ENCODE measurements around the gene E2F1. TPM values are rescaled to one million over a fixed set of nuclear protein-coding genes. Genes with fewer than 3 reads are reported as not detected.

Gene E2F1
- total and polyA plus RNA-seq, 2 experiments from 2014 or later, result 12.1 to 42.6 TPM

DNA sequence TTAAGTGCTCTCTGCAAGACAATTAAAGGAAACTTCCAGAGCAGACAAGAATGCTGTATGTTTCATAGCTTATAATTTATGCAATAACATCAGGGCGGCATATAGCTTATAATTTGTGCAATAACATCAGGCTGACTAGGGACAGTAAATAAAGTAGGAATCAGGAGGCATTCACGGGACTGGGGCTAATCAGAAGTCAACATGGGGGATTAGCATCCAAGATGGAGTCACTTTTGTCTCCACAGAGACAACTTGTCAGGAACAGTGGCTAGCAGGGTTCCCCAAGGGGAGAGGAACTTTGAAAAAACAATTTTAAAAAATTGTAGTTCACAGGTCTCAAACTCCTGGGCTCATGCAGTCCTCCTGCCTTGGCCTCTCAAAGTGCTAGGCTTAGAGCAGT, 42.3 kb upstream of the E2F1 start:
- Histone ChIP-seq H3K27ac (ENCODE audit: low read depth) (no peak overlapping the region), H3K4me2 (no peak overlapping the region), H2AFZ (no peak overlapping the region), H3K4me3 (no peak overlapping the region), H3K36me3 (ENCODE audit: insufficient read depth) (no peaks in the 10 kb centered on the region), H3K27me3 (ENCODE audit: insufficient read depth) (no peaks in the 10 kb centered on the region), H3K4me1 (ENCODE audit: insufficient read depth) (peaks cover 8% of the 10 kb centered on the region; the same call in 1 of the 2 replicates), H4K20me1 (replicated peaks; ENCODE audit: insufficient read depth) (no peaks in the 10 kb centered on the region), H3F3A (replicated peaks; ENCODE audit: low read depth) (peaks cover 6% of the 10 kb centered on the region; the same call in 1 of the 2 replicates), H3K9me2 (ENCODE audit: insufficient read depth) (no peaks in the 10 kb centered on the region), H3K79me2 (replicated peaks; ENCODE audit: insufficient read depth) (no peaks in the 10 kb centered on the region)
- no peak for ATAC-seq
- TF ChIP-seq STAT1 (IDR thresholded peaks at IDR 0.05; ENCODE audit: unreplicated experiment) (no peak), CTCF (conservative IDR thresholded peaks at IDR 0.05; ENCODE audit: low read depth in 2 of 2) (no peak), POLR2AphosphoS5 (IDR thresholded peaks at IDR 0.05; ENCODE audit: low read depth) (no peak), EZH2 (IDR thresholded peaks at IDR 0.05; ENCODE audit: low read depth, unreplicated experiment) (no peak), JUNB (IDR thresholded peaks at IDR 0.05; ENCODE audit: unreplicated experiment) (no peak), CREB1 (CRISPR knock-in tag; IDR thresholded peaks at IDR 0.05; ENCODE audit: low read depth) (no peak), REST (IDR thresholded peaks at IDR 0.05; ENCODE audit: unreplicated experiment) (no peak), ZNF114 (CRISPR knock-in tag; IDR thresholded peaks at IDR 0.05) (no peak), EZH2phosphoT487 (IDR thresholded peaks at IDR 0.05; ENCODE audit: unreplicated experiment) (no peak), ZNF462 (CRISPR knock-in tag; IDR thresholded peaks at IDR 0.05) (no peak), ZNF331 (CRISPR knock-in tag; IDR thresholded peaks at IDR 0.05; ENCODE audit: low read depth) (no peak), NANOG (IDR thresholded peaks at IDR 0.05; ENCODE audit: borderline replicate concordance) (no peak)
- TF ChIP-seq, protein P1, sequence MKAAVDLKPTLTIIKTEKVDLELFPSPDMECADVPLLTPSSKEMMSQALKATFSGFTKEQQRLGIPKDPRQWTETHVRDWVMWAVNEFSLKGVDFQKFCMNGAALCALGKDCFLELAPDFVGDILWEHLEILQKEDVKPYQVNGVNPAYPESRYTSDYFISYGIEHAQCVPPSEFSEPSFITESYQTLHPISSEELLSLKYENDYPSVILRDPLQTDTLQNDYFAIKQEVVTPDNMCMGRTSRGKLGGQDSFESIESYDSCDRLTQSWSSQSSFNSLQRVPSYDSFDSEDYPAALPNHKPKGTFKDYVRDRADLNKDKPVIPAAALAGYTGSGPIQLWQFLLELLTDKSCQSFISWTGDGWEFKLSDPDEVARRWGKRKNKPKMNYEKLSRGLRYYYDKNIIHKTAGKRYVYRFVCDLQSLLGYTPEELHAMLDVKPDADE (IDR thresholded peaks at IDR 0.05), result no peak
- no peak overlapping the region for H3K27ac Mint-ChIP-seq
- peaks cover 26% of the 10 kb centered on the region for H3K27me3 Mint-ChIP-seq (ENCODE audit: insufficient read depth, low read depth, poor library complexity)
- no peaks in the 10 kb centered on the region for H3K36me3 Mint-ChIP-seq (ENCODE audit: low read depth)
- no peaks in the 10 kb centered on the region; the same call in 2 of the 3 replicates for H3K9me3 Mint-ChIP-seq
- no peak for DNase-seq (ENCODE audit: low spot score)
- peaks cover 7% of the 10 kb centered on the region for H3K4me1 Mint-ChIP-seq
- H3K4me3 Mint-ChIP-seq, result no peak overlapping the region
